ENCODE data around the gene SPNS2.

- TF ChIP-seq CTCF (IDR thresholded peaks at IDR 0.05) (no peak), EZH2 (IDR thresholded peaks at IDR 0.05; ENCODE audit: borderline replicate concordance, insufficient read depth, low read depth, low read length, poor library complexity, severe bottlenecking) (no peak)
Measured at GRCh38 chr17:4569591-4569990, 70.9 kb downstream of the SPNS2 start.

Measured in B cell (primary cell).